ENCODE measurements around the gene CCDC102A. TPM values are rescaled to one million over a fixed set of nuclear protein-coding genes. Genes with fewer than 3 reads are reported as not detected.
A peak's percentile ranks its signal among the peaks of the same experiment; 100 is the strongest.
"Not testable (repeated sequence)": the region's sequence is repeated elsewhere in the genome, so short reads cannot be mapped to it uniquely, and the experiment has no call there.

CCDC102A gene
- total RNA-seq, 2 donors from 2014 or later = 16.7 to 21.2 TPM

GRCh38 chr16:57556941-57557541 lies 20.7 kb upstream of the CCDC102A start:
- Mint-ChIP-seq H3K4me1 (peaks cover 11% of the 10 kb centered on the region), H3K9me3 (peaks cover 9% of the 10 kb centered on the region), H3K4me3 (peak overlapping the region; percentile 13), H3K36me3 (ENCODE audit: low read depth) (peaks cover 63% of the 10 kb centered on the region), H3K27ac (no peak overlapping the region), H3K27me3 (no peaks in the 10 kb centered on the region)
- no peak for ATAC-seq (replicated peaks)

- Mint-ChIP-seq H3K36me3 (ENCODE audit: low read depth) (peaks cover 63% of the 10 kb centered on the region), H3K9me3 (peaks cover 4% of the 10 kb centered on the region), H3K4me1 (peaks cover 11% of the 10 kb centered on the region), H3K4me3 (peak overlapping the region; percentile 19), H3K27me3 (no peaks in the 10 kb centered on the region), H3K27ac (peak overlapping the region; percentile 47)
- peak; percentile 91 for ATAC-seq (replicated peaks)
These were observed 19.5 kb upstream of the CCDC102A start for GRCh38 chr16:57555831-57556230.

GRCh38 chr16:57551057-57551456 lies 14.7 kb upstream of the CCDC102A start:
- no peak overlapping the region for H3K4me3 Mint-ChIP-seq
- H3K9me3 Mint-ChIP-seq = peaks cover 4% of the 10 kb centered on the region
- H3K27me3 Mint-ChIP-seq = no peaks in the 10 kb centered on the region
- peaks cover 70% of the 10 kb centered on the region for H3K36me3 Mint-ChIP-seq (ENCODE audit: low read depth)
- no peak overlapping the region for H3K27ac Mint-ChIP-seq
- H3K4me1 Mint-ChIP-seq = peaks cover 16% of the 10 kb centered on the region
- no peak for ATAC-seq (replicated peaks)

- H3K9me3 Mint-ChIP-seq = no peaks in the 10 kb centered on the region
- no peak overlapping the region for H3K27ac Mint-ChIP-seq
- peaks cover 74% of the 10 kb centered on the region for H3K36me3 Mint-ChIP-seq (ENCODE audit: low read depth)
- no peak for ATAC-seq (replicated peaks)
- no peaks in the 10 kb centered on the region for H3K27me3 Mint-ChIP-seq
- peaks cover 11% of the 10 kb centered on the region for H3K4me1 Mint-ChIP-seq
- peak overlapping the region; percentile 13 for H3K4me3 Mint-ChIP-seq
These were observed 13.4 kb upstream of the CCDC102A start for GRCh38 chr16:57549730-57550129.

- peaks cover 17% of the 10 kb centered on the region for H3K4me1 Mint-ChIP-seq
- ATAC-seq (replicated peaks) = no peak
These were observed 12.0 kb upstream of the CCDC102A start for GRCh38 chr16:57548408-57548807.

GRCh38 chr16:57547524-57547923 lies 11.2 kb upstream of the CCDC102A start:
- Mint-ChIP-seq H3K36me3 (ENCODE audit: low read depth) (peaks cover 83% of the 10 kb centered on the region), H3K4me1 (peaks cover 13% of the 10 kb centered on the region)
- H3K4me3 Mint-ChIP-seq; H3K27ac Mint-ChIP-seq; H3K9me3 Mint-ChIP-seq; H3K27me3 Mint-ChIP-seq; ATAC-seq (replicated peaks): not testable (repeated sequence)

More at GRCh38 chr16:57548408-57548807, 12.0 kb upstream of the CCDC102A start:
- H3K36me3 Mint-ChIP-seq (ENCODE audit: low read depth) = peaks cover 87% of the 10 kb centered on the region
- H3K27me3 Mint-ChIP-seq = no peaks in the 10 kb centered on the region
- H3K9me3 Mint-ChIP-seq = no peaks in the 10 kb centered on the region
- H3K4me3 Mint-ChIP-seq = peak overlapping the region; percentile 43
- peak overlapping the region; percentile 53 for H3K27ac Mint-ChIP-seq

- H3K4me3 Mint-ChIP-seq = peak overlapping the region; percentile 86
- H3K27ac Mint-ChIP-seq = peak overlapping the region; percentile 98
- no peaks in the 10 kb centered on the region for H3K27me3 Mint-ChIP-seq
- peak; percentile 78 for ATAC-seq (replicated peaks)
- peaks cover 33% of the 10 kb centered on the region for H3K4me1 Mint-ChIP-seq
- H3K9me3 Mint-ChIP-seq = no peaks in the 10 kb centered on the region
- peaks cover 50% of the 10 kb centered on the region for H3K36me3 Mint-ChIP-seq (ENCODE audit: low read depth)
These were observed 7.8 kb upstream of the CCDC102A start for GRCh38 chr16:57544124-57544653.

- Mint-ChIP-seq H3K9me3 (no peaks in the 10 kb centered on the region), H3K36me3 (ENCODE audit: low read depth) (peaks cover 54% of the 10 kb centered on the region), H3K27me3 (no peaks in the 10 kb centered on the region), H3K4me3 (peak overlapping the region; percentile 86), H3K4me1 (peaks cover 47% of the 10 kb centered on the region), H3K27ac (peak overlapping the region; percentile 98)
- no peak for ATAC-seq (replicated peaks)
These were observed 5.5 kb upstream of the CCDC102A start for GRCh38 chr16:57541754-57542435.

- peaks cover 48% of the 10 kb centered on the region for H3K36me3 Mint-ChIP-seq (ENCODE audit: low read depth)
- H3K27me3 Mint-ChIP-seq = no peaks in the 10 kb centered on the region
- peak overlapping the region; percentile 98 for H3K27ac Mint-ChIP-seq
- ATAC-seq (replicated peaks) = no peak
- H3K4me1 Mint-ChIP-seq = peaks cover 47% of the 10 kb centered on the region
- H3K4me3 Mint-ChIP-seq = peak overlapping the region; percentile 86
- H3K9me3 Mint-ChIP-seq = no peaks in the 10 kb centered on the region
These were observed 4.8 kb upstream of the CCDC102A start for GRCh38 chr16:57540906-57541753.

GRCh38 chr16:57540387-57540786 lies 4.0 kb upstream of the CCDC102A start:
- Mint-ChIP-seq H3K27ac (peak overlapping the region; percentile 98), H3K27me3 (no peaks in the 10 kb centered on the region), H3K9me3 (no peaks in the 10 kb centered on the region), H3K4me3 (peak overlapping the region; percentile 86), H3K36me3 (ENCODE audit: low read depth) (peaks cover 41% of the 10 kb centered on the region), H3K4me1 (peaks cover 47% of the 10 kb centered on the region)
- ATAC-seq (replicated peaks) = no peak

GRCh38 chr16:57539072-57539796 lies 2.9 kb upstream of the CCDC102A start:
- peaks cover 50% of the 10 kb centered on the region for H3K4me1 Mint-ChIP-seq
- H3K36me3 Mint-ChIP-seq (ENCODE audit: low read depth) = peaks cover 29% of the 10 kb centered on the region
- ATAC-seq (replicated peaks) = peak; percentile 57
- H3K4me3 Mint-ChIP-seq = peak overlapping the region; percentile 81
- H3K27ac Mint-ChIP-seq = peak overlapping the region; percentile 98
- H3K9me3 Mint-ChIP-seq = no peaks in the 10 kb centered on the region
- H3K27me3 Mint-ChIP-seq = no peaks in the 10 kb centered on the region

- ATAC-seq (replicated peaks) = peak; percentile 41
- peaks cover 20% of the 10 kb centered on the region for H3K36me3 Mint-ChIP-seq (ENCODE audit: low read depth)
- H3K9me3 Mint-ChIP-seq = no peaks in the 10 kb centered on the region
- peak overlapping the region; percentile 81 for H3K4me3 Mint-ChIP-seq
- H3K27me3 Mint-ChIP-seq = no peaks in the 10 kb centered on the region
- H3K4me1 Mint-ChIP-seq = peaks cover 55% of the 10 kb centered on the region
- peak overlapping the region; percentile 98 for H3K27ac Mint-ChIP-seq
These were observed 1.9 kb upstream of the CCDC102A start for GRCh38 chr16:57538235-57538721.

- Mint-ChIP-seq H3K4me3 (peak overlapping the region; percentile 81), H3K36me3 (ENCODE audit: low read depth) (peaks cover 20% of the 10 kb centered on the region), H3K27ac (peak overlapping the region; percentile 98), H3K4me1 (peaks cover 56% of the 10 kb centered on the region), H3K9me3 (no peaks in the 10 kb centered on the region), H3K27me3 (no peaks in the 10 kb centered on the region)
- peak; percentile 2 for ATAC-seq (replicated peaks)
These were observed 1.3 kb upstream of the CCDC102A start for GRCh38 chr16:57537581-57538234.
